NCI-H2107 treated with DMSO at 0.1 percent for 48 hours (cell line): ENCODE results near the gene SPATA21.

ENCODE experiments used
- DNase-seq: peaks from one replicate; lab custom pipeline; 2025; ENCODE audit not compliant: unreplicated experiment; lab: John Stamatoyannopoulos, UW

SPATA21 gene

DNA sequence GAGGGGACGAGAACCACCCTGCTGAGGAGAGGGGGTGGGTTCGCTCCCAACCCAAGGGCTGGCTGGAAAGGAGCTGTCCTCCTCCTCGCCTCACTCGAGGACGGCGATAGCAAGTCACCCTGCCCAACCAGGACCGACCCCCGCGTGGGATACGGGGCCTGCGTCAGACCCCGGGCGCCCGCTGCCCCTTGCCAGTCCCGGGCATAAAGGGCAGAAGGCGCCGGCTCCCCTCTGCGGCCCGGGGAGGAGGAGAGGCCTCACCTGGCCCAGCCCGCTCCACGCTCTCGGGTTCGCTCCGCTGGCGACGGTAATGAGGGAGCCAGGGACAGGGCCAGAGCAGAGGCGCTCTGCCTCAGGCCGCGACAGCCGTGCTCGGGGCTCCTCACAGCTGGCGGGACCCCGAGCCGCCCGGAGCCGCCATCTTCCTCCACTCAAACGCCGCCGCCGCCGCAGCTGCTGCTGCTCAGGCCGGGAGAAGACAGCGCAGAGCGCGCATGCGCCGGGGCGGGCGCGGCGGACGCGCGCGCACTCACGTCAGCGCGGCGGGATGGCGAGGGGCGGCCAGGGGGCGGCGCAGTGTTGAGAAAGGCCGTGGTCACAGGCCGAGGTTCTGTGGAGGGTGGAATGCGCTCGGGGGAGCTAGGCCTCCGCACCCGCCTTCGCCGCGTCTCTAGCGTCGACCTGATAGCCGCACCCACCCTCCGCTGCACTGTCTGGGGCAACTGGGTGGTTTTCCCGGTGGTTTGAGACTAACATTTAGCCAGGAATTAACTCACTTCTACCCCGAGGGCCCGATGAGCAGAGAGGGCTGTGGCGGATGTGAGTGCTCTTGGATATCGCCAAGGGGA, 85.0 kb downstream of the SPATA21 start, which contains the start of gene FBXO42:
Gene FBXO42, minus strand, starts transcription at position 487 of the 848 bp plus-strand sequence. CDS start 37,062 bp downstream, outside the sequence.
- DNase-seq = peak; percentile 86

DNA sequence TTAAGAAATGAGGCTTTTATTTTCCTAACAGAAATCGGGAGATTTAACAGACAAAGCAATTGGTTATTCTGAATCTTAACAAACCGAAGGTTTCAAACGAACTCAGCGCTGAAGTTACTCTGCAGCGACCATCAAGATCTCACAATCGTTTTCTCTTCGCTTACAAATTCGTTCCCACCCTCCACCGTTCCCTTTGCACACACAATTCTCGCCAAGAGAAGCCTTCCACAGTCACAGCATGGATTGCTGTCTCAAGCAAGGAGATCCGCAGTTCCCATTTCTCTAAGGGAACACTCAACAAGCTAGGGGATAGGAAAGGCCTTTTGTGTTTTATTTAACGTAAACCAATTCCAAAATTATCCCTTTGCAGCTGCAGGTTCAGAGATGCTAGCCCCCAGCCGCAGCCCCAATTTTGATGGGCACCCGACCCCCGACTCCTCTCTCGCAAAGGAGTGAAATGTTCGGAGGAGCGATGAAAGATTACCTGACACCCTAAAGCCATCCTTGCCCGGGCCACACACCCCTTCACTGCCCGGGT, 85.7 kb downstream of the SPATA21 start:
- peak; percentile 35 for DNase-seq

DNA sequence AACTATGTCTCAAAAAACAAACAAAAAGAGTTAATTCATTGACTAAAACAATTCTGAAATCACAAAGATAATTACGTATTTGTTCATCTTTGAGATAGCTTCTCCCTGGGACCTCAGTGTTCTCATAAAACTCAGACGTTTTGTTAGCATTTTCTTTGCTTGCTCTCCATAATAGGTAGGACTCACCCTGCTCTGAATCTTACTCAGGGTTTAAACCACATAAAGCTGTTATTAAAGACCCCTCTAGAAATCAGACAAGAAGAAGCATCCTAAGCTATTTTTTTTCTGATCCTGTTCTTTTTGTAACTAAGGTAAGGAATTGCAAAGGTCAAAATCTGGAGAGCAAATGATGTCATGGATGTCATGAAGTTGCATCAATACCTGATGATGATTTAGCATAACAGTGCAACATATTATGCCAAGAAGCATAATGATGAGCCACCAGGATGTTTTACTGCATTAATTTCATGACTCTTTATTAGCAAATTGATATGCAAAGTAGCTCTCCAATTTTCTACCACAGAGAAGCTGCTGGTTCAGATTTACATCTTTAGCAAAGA, 87.3 kb downstream of the SPATA21 start:
- DNase-seq = no peak
